HEK293T (cell line): Measurements from ENCODE around the gene E4F1.

Experiments
- CTCF ChIA-PET: fragments of 350-600 bp; formaldehyde crosslinking; extraction: SDS; loops from one replicate; lab custom pipeline; 2021; ENCODE audit warnings: antibody characterized with exemption, inconsistent platforms; lab: Yijun Ruan, JAX
- POLR2A ChIA-PET: fragments of 350-600 bp; formaldehyde crosslinking; extraction: SDS; loops from one replicate; lab custom pipeline; 2020; ENCODE audit warnings: antibody characterized with exemption, inconsistent platforms; lab: Yijun Ruan, JAX
- DNase-seq: peaks from one replicate; pipeline ENCODE4 v3.0.0; 2012; ENCODE audit warnings: mixed read lengths; ENCODE audit errors: extremely low spot score
- ARNT ChIP-seq: fragments of 450-650 bp; IDR thresholded peaks from 2 replicates; pipeline ENCODE4 v1.6.1; 2017; ENCODE audit warnings: mild to moderate bottlenecking
- BHLHE40 ChIP-seq: fragments of 450-650 bp; IDR thresholded peaks from 2 replicates; pipeline ENCODE4 v1.6.1; 2016; ENCODE audit warnings: mild to moderate bottlenecking, moderate library complexity, borderline replicate concordance
- CTBP1 ChIP-seq: fragments of 450-650 bp; IDR thresholded peaks from 2 replicates; pipeline ENCODE4 v1.6.1; 2016; ENCODE audit warnings: borderline replicate concordance
- ELF4 ChIP-seq: fragments of 450-650 bp; IDR thresholded peaks from 2 replicates; pipeline ENCODE4 v1.6.1; 2017; ENCODE audit warnings: antibody characterized with exemption
- FOXA1 ChIP-seq: fragments of 450-650 bp; IDR thresholded peaks from 2 replicates; pipeline ENCODE4 v1.6.1; 2016; ENCODE audit warnings: mild to moderate bottlenecking
- FOXK2 ChIP-seq: fragments of 450-650 bp; IDR thresholded peaks from 2 replicates; pipeline ENCODE4 v1.6.1; 2016; ENCODE audit warnings: mild to moderate bottlenecking
- FOXM1 ChIP-seq: fragments of 450-650 bp; IDR thresholded peaks from 2 replicates; pipeline ENCODE4 v1.6.1; 2017; ENCODE audit warnings: mild to moderate bottlenecking, borderline replicate concordance
- HDGF ChIP-seq: fragments of 450-650 bp; IDR thresholded peaks from 2 replicates; pipeline ENCODE4 v1.6.1; 2017; ENCODE audit warnings: antibody characterized with exemption, borderline replicate concordance
- L3MBTL2 ChIP-seq: fragments of 450-650 bp; conservative IDR thresholded peaks from 2 replicates; pipeline ENCODE4 v1.6.1; 2016; ENCODE audit warnings: mild to moderate bottlenecking
- LEF1 ChIP-seq: fragments of 450-650 bp; IDR thresholded peaks from 2 replicates; pipeline ENCODE4 v1.6.1; 2017; ENCODE audit warnings: mild to moderate bottlenecking, borderline replicate concordance
- NFRKB ChIP-seq: fragments of 450-650 bp; IDR thresholded peaks from 2 replicates; pipeline ENCODE4 v1.6.1; 2016; ENCODE audit warnings: mild to moderate bottlenecking, moderate library complexity
- PKNOX1 ChIP-seq: fragments of 450-650 bp; IDR thresholded peaks from 2 replicates; pipeline ENCODE4 v1.6.1; 2016
- SP1 ChIP-seq: fragments of 450-650 bp; IDR thresholded peaks from 2 replicates; pipeline ENCODE4 v1.6.1; 2017
- SUZ12 ChIP-seq: fragments of 450-650 bp; IDR thresholded peaks from 2 replicates; pipeline ENCODE4 v1.6.1; 2016; ENCODE audit warnings: mild to moderate bottlenecking
- TARDBP ChIP-seq: fragments of 450-650 bp; IDR thresholded peaks from 2 replicates; pipeline ENCODE4 v1.6.1; 2016
- ZNF384 ChIP-seq: fragments of 450-650 bp; IDR thresholded peaks from 2 replicates; pipeline ENCODE4 v1.6.1; 2016

E4F1 gene

DNA sequence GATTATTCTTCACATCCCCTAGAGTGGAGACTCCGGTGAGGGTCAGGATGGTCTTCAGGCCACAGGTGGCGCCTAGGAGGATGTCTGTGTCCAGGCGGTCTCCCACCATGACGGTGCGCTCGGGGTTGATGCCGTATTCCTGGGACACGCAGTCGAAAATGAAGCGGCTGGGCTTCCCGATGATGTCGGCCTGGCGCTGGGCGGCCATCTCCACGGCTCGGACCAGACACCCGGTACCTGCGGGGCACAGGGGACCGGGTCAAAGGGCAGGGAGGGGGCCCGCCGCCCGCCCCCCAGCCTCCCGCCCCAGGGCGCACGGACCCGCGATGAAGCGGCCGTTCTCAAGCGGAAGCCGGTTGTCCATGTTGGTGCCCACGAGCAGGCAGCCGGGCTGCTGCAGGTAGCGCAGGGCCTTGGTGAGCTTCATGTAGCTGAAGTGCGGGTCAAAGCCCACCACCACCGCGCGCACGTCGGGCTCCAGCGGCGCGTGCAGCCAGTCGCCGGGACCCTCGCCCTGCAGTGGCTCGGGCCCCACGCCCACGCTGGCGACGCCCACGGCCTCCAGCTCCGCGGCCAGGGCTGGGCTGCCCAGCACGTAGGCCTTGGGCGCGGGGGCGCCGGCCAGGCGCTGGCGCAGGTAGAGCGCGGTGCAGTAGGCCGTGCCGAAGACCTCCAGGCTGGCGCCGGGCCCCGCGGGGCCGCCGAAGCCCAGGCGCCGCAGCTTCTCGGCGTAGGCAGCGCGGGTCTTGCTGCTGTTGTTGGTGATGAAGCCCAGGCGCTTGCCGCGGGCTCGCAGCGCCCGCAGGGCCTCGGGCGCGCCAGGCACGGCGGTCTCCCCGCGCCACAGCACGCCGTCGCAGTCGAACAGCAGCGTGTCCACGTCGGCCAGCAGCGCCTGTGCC lies 9.3 kb upstream of the E4F1 start:
- TF ChIP-seq TARDBP: no peak
- TF ChIP-seq ARNT: no peak
- TF ChIP-seq PKNOX1: no peak
- no peak for TF ChIP-seq SP1
- TF ChIP-seq BHLHE40: no peak
- TF ChIP-seq ELF4: no peak
- no peak for TF ChIP-seq LEF1
- no peak for TF ChIP-seq FOXA1
- no peak for TF ChIP-seq L3MBTL2
- TF ChIP-seq NFRKB: no peak
- TF ChIP-seq HDGF: no peak
- TF ChIP-seq FOXK2: no peak
- TF ChIP-seq FOXM1: no peak
- no peak for DNase-seq
- ChIA-PET POLR2A (interaction anchor here (0.6 to 3.7 kb wide), 9 partner anchors 9 to 249 kb away, joined by 4 to 34 read pairs (median 12); partner anchors contain the start of genes E4F1, ECI1, MLST8 and RPS2), CTCF (interaction anchor here (0.6 kb wide), 2 partner anchors 59 to 74 kb away, joined by 3 read pairs; no protein-coding TSS in a partner anchor)

DNA sequence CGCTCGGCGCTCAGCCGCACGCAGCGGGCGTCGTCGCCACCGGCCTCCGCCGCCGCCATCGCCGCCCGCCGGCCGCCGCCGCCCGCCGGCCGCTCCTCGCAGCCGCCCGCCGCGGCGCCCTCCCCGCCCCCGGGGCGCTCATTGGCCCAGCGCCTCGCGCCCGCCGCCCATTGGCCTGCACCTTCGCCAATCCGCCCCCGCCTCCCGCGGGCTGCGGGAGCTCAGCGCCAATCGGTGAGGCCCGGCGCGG lies 8.7 kb upstream of the E4F1 start, which contains the start of gene PGP:
TSS of gene PGP (minus strand) at position 122 of the 250 bp plus-strand sequence. CDS start at position 59, 63 bp downstream.
- ChIA-PET POLR2A (interaction anchor here (0.6 to 3.7 kb wide), 12 partner anchors 9 to 250 kb away, joined by 3 to 34 read pairs (median 8); partner anchors contain the start of genes E4F1, ECI1, MLST8 and RPS2), CTCF (interaction anchor here (0.6 kb wide), 2 partner anchors 59 to 74 kb away, joined by 3 read pairs; no protein-coding TSS in a partner anchor)
- no peak for DNase-seq
- TF ChIP-seq SP1: no peak
- no peak for TF ChIP-seq PKNOX1
- TF ChIP-seq ZNF384: no peak
- no peak for TF ChIP-seq SUZ12
- TF ChIP-seq ELF4: no peak
- no peak; the same call in 1 of the 2 replicates for TF ChIP-seq LEF1

DNA sequence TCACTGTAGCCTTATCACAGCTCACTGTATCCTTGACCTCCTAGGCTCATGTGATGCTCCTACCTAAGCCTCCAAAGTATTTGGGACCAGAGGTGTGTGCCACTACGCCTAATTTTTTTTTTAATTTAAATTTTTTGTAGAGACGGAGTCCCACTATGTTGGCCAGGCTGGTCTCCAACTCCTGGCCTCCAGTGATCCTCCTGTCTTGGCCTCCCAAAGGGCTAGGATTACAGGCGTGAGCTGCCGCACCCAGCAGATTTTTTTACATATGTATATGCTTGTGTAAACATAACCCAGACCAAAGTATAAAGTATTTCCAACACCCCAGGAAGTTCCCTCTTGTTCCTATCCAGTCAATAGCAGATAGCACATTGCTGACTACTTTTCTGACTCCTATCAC lies 7.1 kb upstream of the E4F1 start:
- POLR2A ChIA-PET: interaction anchor here (0.9 to 3.7 kb wide), 6 partner anchors 9 to 35 kb away, joined by 3 to 34 read pairs (median 6); partner anchors contain the start of genes E4F1 and ECI1
- CTCF ChIA-PET: no interaction called here
- DNase-seq: no peak
- TF ChIP-seq ELF4: no peak
- no peak for TF ChIP-seq HDGF
- TF ChIP-seq NFRKB: no peak
- no peak for TF ChIP-seq ARNT
- no peak for TF ChIP-seq CTBP1
- no peak for TF ChIP-seq SUZ12
- TF ChIP-seq BHLHE40: no peak
- TF ChIP-seq ZNF384: no peak
- TF ChIP-seq FOXA1: no peak
- TF ChIP-seq FOXM1: no peak
- TF ChIP-seq LEF1: no peak
- TF ChIP-seq PKNOX1: no peak
- TF ChIP-seq SP1: no peak
- TF ChIP-seq FOXK2: no peak
- TF ChIP-seq TARDBP: no peak
- TF ChIP-seq L3MBTL2: no peak

GRCh38 chr16:2223942-2224486 lies 623 bp downstream of the E4F1 start:
- CTCF ChIA-PET: no interaction called here
- TF ChIP-seq NFRKB (no peak), FOXM1 (no peak), TARDBP (no peak), BHLHE40 (no peak), L3MBTL2 (no peak), PKNOX1 (no peak), FOXA1 (no peak), LEF1 (no peak), ZNF384 (no peak), ELF4 (no peak), HDGF (no peak), ARNT (no peak), SUZ12 (no peak), SP1 (no peak), CTBP1 (no peak)
- POLR2A ChIA-PET: interaction anchor here (0.6 to 5.4 kb wide), 7 partner anchors 9 to 260 kb away, joined by 3 to 34 read pairs (median 4); partner anchors contain the start of genes DNASE1L2, ECI1, PGP and RPS2
- peak; percentile 45 for DNase-seq
